SU-DHL-6 (cell line): ENCODE results near the gene P3H2.

Experiments used
- H2AFZ ChIP-seq: fragments of 200-600 bp; sonication (generic); 2 replicates; pipeline ENCODE4 v1.6.1; 2014; ENCODE audit warnings: low read depth, mild to moderate bottlenecking, moderate library complexity, mixed read lengths, antibody characterized with exemption, low read length; ENCODE audit not compliant: severe bottlenecking
- H3F3A ChIP-seq: fragments of 200-600 bp; shearing (Covaris generic); 2 replicates; pipeline ENCODE4 v1.6.0; 2016; ENCODE audit warnings: antibody characterized with exemption, mild to moderate bottlenecking; ENCODE audit not compliant: insufficient read depth
- H3K27ac ChIP-seq: fragments of 200-600 bp; sonication (generic); 2 replicates; pipeline ENCODE4 v1.5.1; 2016; ENCODE audit warnings: low read depth, mild to moderate bottlenecking, low read length, moderate library complexity, mixed read lengths
- H3K27me3 ChIP-seq: fragments of 200-600 bp; sonication (generic), shearing (Covaris generic); 2 replicates; pipeline ENCODE4 v1.6.0; 2014; ENCODE audit warnings: mild to moderate bottlenecking, low read length
- H3K36me3 ChIP-seq: fragments of 200-600 bp; sonication (generic); 2 replicates; pipeline ENCODE4 v1.6.1; 2014; ENCODE audit warnings: mild to moderate bottlenecking, low read length, mixed read lengths
- H3K4me2 ChIP-seq: fragments of 300-600, 200-600 bp; shearing (Covaris generic), sonication (generic); 2 replicates; pipeline ENCODE4 v1.6.0; 2014; ENCODE audit warnings: low read length, low read depth, mild to moderate bottlenecking; ENCODE audit not compliant: poor library complexity, severe bottlenecking
- H3K4me3 ChIP-seq: fragments of 200-600 bp; sonication (generic); 2 replicates; pipeline ENCODE4 v1.5.1; 2014; ENCODE audit warnings: antibody characterized with exemption, low read length, mild to moderate bottlenecking, mixed read lengths; ENCODE audit not compliant: insufficient read depth, poor library complexity, severe bottlenecking
- H3K79me2 ChIP-seq: fragments of 200-600 bp; sonication (generic); 2 replicates; pipeline ENCODE4 v1.6.1; 2014; ENCODE audit warnings: mild to moderate bottlenecking, low read length, moderate library complexity; ENCODE audit not compliant: insufficient read depth
- H3K9ac ChIP-seq: fragments of 200-600 bp; sonication (generic); 2 replicates; pipeline ENCODE4 v1.7.0; 2014; ENCODE audit warnings: mild to moderate bottlenecking, low read length
- H3K9me2 ChIP-seq: fragments of 200-600 bp; sonication (generic); replicated peaks from 2 replicates; pipeline ENCODE4 v1.6.1; 2014; ENCODE audit warnings: low read length; ENCODE audit not compliant: insufficient read depth
- H3K9me3 ChIP-seq: fragments of 200-600 bp; sonication (generic); 2 replicates; pipeline ENCODE4 v1.6.1; 2014; ENCODE audit warnings: low read length, mixed read lengths; ENCODE audit not compliant: insufficient read depth
- H4K20me1 ChIP-seq: fragments of 200-600 bp; sonication (generic); 2 replicates; pipeline ENCODE4 v1.6.1; 2014; ENCODE audit warnings: low read depth, mild to moderate bottlenecking, antibody characterized with exemption, low read length, moderate library complexity, mixed read lengths
- CTCF ChIP-seq: fragments of 200-600 bp; sonication (generic); IDR thresholded peaks from one replicate; pipeline ENCODE4 v1.5.1; 2017; ENCODE audit warnings: antibody characterized with exemption, mild to moderate bottlenecking, low read length, moderate library complexity; ENCODE audit not compliant: insufficient read depth, poor library complexity, severe bottlenecking
- EZH2phosphoT487 ChIP-seq: fragments of 200-600 bp; sonication (generic), shearing (Covaris generic); conservative IDR thresholded peaks from 2 replicates; pipeline ENCODE4 v1.6.1; 2018; ENCODE audit warnings: mild to moderate bottlenecking, antibody characterized with exemption, low read length, moderate library complexity, mixed read lengths

Gene P3H2

GRCh38 chr3:189907803-189908202 is 212.9 kb downstream of the P3H2 start:
- H2AFZ ChIP-seq: no peak overlapping the region
- no peak overlapping the region for H3K4me3 ChIP-seq
- H3K27ac ChIP-seq: no peak overlapping the region
- no peaks in the 10 kb centered on the region for H3K79me2 ChIP-seq
- no peaks in the 10 kb centered on the region for H4K20me1 ChIP-seq
- H3K4me2 ChIP-seq: no peak overlapping the region
- no peaks in the 10 kb centered on the region for H3F3A ChIP-seq
- no peaks in the 10 kb centered on the region for H3K27me3 ChIP-seq
- H3K9me3 ChIP-seq: no peaks in the 10 kb centered on the region
- H3K36me3 ChIP-seq: no peaks in the 10 kb centered on the region
- TF ChIP-seq CTCF (no peak), EZH2phosphoT487 (no peak)
- H3K9ac ChIP-seq: no peak overlapping the region
- no peaks in the 10 kb centered on the region for H3K9me2 ChIP-seq
